GM23338 (cell line): ENCODE measurements around the gene ARL2BP. TPM values are rescaled to one million over a fixed set of nuclear protein-coding genes. Genes with fewer than 3 reads are reported as not detected.
A peak's percentile ranks its signal among the peaks of the same experiment; 100 is the strongest.

Experiments
- ATAC-seq: fragments of 200-7000 bp; cut with Tn5 transposase; 3 replicates; pipeline ENCODE4 v1.9.1; 2020
- DNase-seq: peaks from one replicate; pipeline ENCODE4 v3.0.0-alpha.2; 2015; ENCODE audit warnings: low spot score
- H2AFZ ChIP-seq: fragments of 200-600 bp; sonication (generic); 2 replicates; pipeline ENCODE4 v1.8.0; 2016; ENCODE audit warnings: antibody characterized with exemption, mild to moderate bottlenecking, moderate library complexity
- H3F3A ChIP-seq: fragments of 200-600 bp; sonication (generic); replicated peaks from 2 replicates; pipeline ENCODE4 v1.8.0; 2017; ENCODE audit warnings: antibody characterized with exemption, mixed run types, low read depth
- H3K27ac ChIP-seq: fragments of 200-600 bp; sonication (generic); 2 replicates; pipeline ENCODE4 v1.6.1; 2016; ENCODE audit warnings: low read depth
- H3K27me3 ChIP-seq: fragments of 200-600 bp; sonication (generic); 2 replicates; pipeline ENCODE4 v1.8.0; 2016; ENCODE audit warnings: mild to moderate bottlenecking, mixed run types, moderate library complexity; ENCODE audit not compliant: insufficient read depth
- H3K36me3 ChIP-seq: fragments of 200-600 bp; sonication (generic); 2 replicates; pipeline ENCODE4 v1.8.0; 2016; ENCODE audit warnings: mild to moderate bottlenecking; ENCODE audit not compliant: insufficient read depth
- H3K4me1 ChIP-seq: fragments of 200-600 bp; sonication (generic); 2 replicates; pipeline ENCODE4 v1.8.0; 2016; ENCODE audit warnings: mild to moderate bottlenecking, moderate library complexity; ENCODE audit not compliant: insufficient read depth
- H3K4me2 ChIP-seq: fragments of 200-600 bp; sonication (generic); 2 replicates; pipeline ENCODE4 v1.7.1; 2017; ENCODE audit warnings: mixed run types
- H3K4me3 ChIP-seq: fragments of 200-600 bp; sonication (generic); 2 replicates; pipeline ENCODE4 v1.6.1; 2016; ENCODE audit warnings: mixed run types
- H3K79me2 ChIP-seq: fragments of 200-600 bp; sonication (generic); replicated peaks from 2 replicates; pipeline ENCODE4 v1.8.0; 2017; ENCODE audit warnings: mild to moderate bottlenecking; ENCODE audit not compliant: insufficient read depth
- H3K9me2 ChIP-seq: fragments of 200-600 bp; sonication (generic); 2 replicates; pipeline ENCODE4 v1.8.0; 2017; ENCODE audit not compliant: insufficient read depth
- H4K20me1 ChIP-seq: fragments of 200-600 bp; sonication (generic); replicated peaks from 2 replicates; pipeline ENCODE4 v1.8.0; 2017; ENCODE audit warnings: mild to moderate bottlenecking; ENCODE audit not compliant: insufficient read depth
- H3K27ac Mint-ChIP-seq: 2 replicates; pipeline ENCODE4 v1.8.0; 2020; ENCODE audit warnings: inconsistent platforms, mild to moderate bottlenecking, moderate library complexity, mixed read lengths
- H3K27me3 Mint-ChIP-seq: 3 replicates; pipeline ENCODE4 v1.8.0; 2022; ENCODE audit warnings: low read depth, mild to moderate bottlenecking, moderate library complexity, mixed read lengths, inconsistent platforms; ENCODE audit not compliant: insufficient read depth, poor library complexity
- H3K36me3 Mint-ChIP-seq: 3 replicates; pipeline ENCODE4 v1.8.0; 2021; ENCODE audit warnings: low read depth, mild to moderate bottlenecking, inconsistent platforms, moderate library complexity, mixed read lengths
- H3K4me1 Mint-ChIP-seq: 3 replicates; pipeline ENCODE4 v1.8.0; 2020; ENCODE audit warnings: mild to moderate bottlenecking, inconsistent platforms, mixed read lengths
- H3K4me3 Mint-ChIP-seq: 3 replicates; pipeline ENCODE4 v1.8.0; 2021; ENCODE audit warnings: moderate library complexity, mild to moderate bottlenecking, inconsistent platforms, mixed read lengths
- H3K9me3 Mint-ChIP-seq: 3 replicates; pipeline ENCODE4 v1.8.0; 2020; ENCODE audit warnings: moderate library complexity, mild to moderate bottlenecking, inconsistent platforms, mixed read lengths
- CREB1 ChIP-seq: fragments of 250-450 bp; sonication (Bioruptor Pico); IDR thresholded peaks from 2 replicates; pipeline ENCODE4 v1.5.0; 2020; ENCODE audit warnings: low read depth, mild to moderate bottlenecking, moderate library complexity
- CTCF ChIP-seq, 2 experiments: fragments of 200-600 bp in 1 of 2; sonication (generic) in 1 of 2; conservative IDR thresholded peaks; 2 replicates each; pipeline versions ENCODE4 v1.5.1 to v1.6.1; 2016 to 2017; ENCODE audit warnings: antibody characterized with exemption in 2 of 2, low read depth in 2 of 2, mild to moderate bottlenecking in 2 of 2, moderate library complexity in 1 of 2
- EZH2phosphoT487 ChIP-seq: fragments of 200-600 bp; sonication (generic); IDR thresholded peaks from one replicate; pipeline ENCODE4 v1.8.1; 2018; ENCODE audit warnings: antibody characterized with exemption; ENCODE audit not compliant: unreplicated experiment
- POLR2AphosphoS5 ChIP-seq: IDR thresholded peaks from 2 replicates; pipeline ENCODE4 v1.6.1; 2016; ENCODE audit warnings: antibody characterized with exemption, low read depth
- ZNF114 ChIP-seq: fragments of 250-450 bp; sonication (Bioruptor Pico); IDR thresholded peaks from 2 replicates; pipeline ENCODE4 v1.5.0; 2020; ENCODE audit warnings: mild to moderate bottlenecking, moderate library complexity
- long read RNA-seq: library from polyadenylated mRNA; unstranded; transcript quantifications from one replicate; pipeline ENCODE4 v2.0.0, GENCODE V29; 2020; ENCODE audit not compliant: unreplicated experiment
- polyA plus RNA-seq: library from polyadenylated mRNA; unstranded; fragments of >200 nt; fragmentation: Nextera tagmentation; extraction: Ambion mirVana; gene quantifications from 2 replicates; pipeline ENCODE4 v1.2.1, GENCODE V29; 2016
- total RNA-seq: library from RNA; depleted of rRNA; stranded (reverse); fragments of >200 nt; shearing (Covaris generic); gene quantifications from 2 replicates; pipeline ENCODE4 v1.2.3, GENCODE V29; 2014; rRNA removed
- TF ChIP-seq, protein P1 (sequence below): IDR thresholded peaks from 2 replicates; pipeline ENCODE4 v1.6.1; 2016; ENCODE audit warnings: antibody characterized with exemption
- TF ChIP-seq, protein P2 (sequence below): fragments of 250-450 bp; sonication (Bioruptor Pico); IDR thresholded peaks from 2 replicates; pipeline ENCODE4 v1.5.0; 2020; ENCODE audit warnings: mild to moderate bottlenecking, moderate library complexity

ARL2BP gene
- total RNA-seq (13.2 and 13.4 TPM in 2 replicates), polyA plus RNA-seq (10.3 and 10.9 TPM in 2 replicates)
- long read RNA-seq, transcript ARL2BP-201 (6 exons, 2,130 nt), result major isoform, 7 of 9 reads
- long read RNA-seq, partial matches to known transcripts, result 1 of 9 reads
- long read RNA-seq, other reads (novel, unspliced or antisense), result 1 of 9 reads

DNA sequence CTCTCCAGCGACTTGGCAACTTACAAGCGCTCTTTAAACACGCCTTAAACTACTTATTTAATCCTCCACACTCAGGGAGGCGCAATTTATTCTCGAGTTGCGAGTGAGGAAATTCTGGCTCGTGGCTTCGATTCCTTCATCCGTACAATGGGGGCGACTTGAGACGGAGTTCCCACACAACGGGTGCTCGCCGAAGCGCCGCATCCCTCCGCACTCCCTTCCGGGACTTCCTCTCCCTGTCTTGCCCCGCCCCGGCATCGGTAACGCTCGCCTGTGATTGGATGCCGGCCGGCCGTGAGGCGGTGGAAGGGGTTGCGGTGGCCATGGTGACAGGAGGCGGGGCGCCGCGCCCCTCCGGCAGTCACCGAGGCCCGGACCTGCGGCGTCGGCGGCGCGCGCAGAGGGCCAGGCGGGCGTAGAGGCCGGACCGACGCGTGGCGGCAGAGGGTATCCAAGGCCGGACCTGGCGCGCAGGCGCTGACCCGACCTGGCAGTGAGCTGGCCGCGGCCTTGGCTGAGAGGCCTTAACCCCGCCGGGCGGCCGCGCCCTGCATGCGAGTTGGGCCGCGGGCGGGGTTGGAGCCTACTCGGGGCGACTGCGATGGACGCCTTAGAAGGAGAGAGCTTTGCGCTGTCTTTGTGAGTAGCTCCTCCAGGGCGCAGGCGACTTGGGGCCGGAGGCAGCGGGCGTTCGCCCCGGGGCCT, at the start of gene ARL2BP:
Gene ARL2BP (plus strand): TSS at position 493 of the 705 bp plus-strand sequence. CDS start 109 bp downstream, at position 602.
- peaks cover 5% of the 10 kb centered on the region; the same call in 1 of the 2 replicates for H3F3A ChIP-seq
- no peaks in the 10 kb centered on the region for H3K79me2 ChIP-seq
- H3K9me2 ChIP-seq, result no peaks in the 10 kb centered on the region
- Mint-ChIP-seq H3K4me1 (peaks cover 6% of the 10 kb centered on the region), H3K9me3 (no peaks in the 10 kb centered on the region), H3K27ac (peak within 1 kb of the TSS; percentile 92), H3K27me3 (peaks cover 20% of the 10 kb centered on the region), H3K36me3 (no peaks in the 10 kb centered on the region; the same call in 2 of the 3 replicates), H3K4me3 (peak within 1 kb of the TSS; percentile 89)
- peak; percentile 99 for DNase-seq
- peak within 1 kb of the TSS; percentile 99 for H2AFZ ChIP-seq
- H3K4me3 ChIP-seq, result peak within 1 kb of the TSS; percentile 87
- peak within 1 kb of the TSS; percentile 95 for H3K4me2 ChIP-seq
- peaks cover 8% of the 10 kb centered on the region; the same call in 1 of the 2 replicates for H3K4me1 ChIP-seq
- ATAC-seq, result peak; percentile 94
- H3K36me3 ChIP-seq, result no peaks in the 10 kb centered on the region; the same call in 1 of the 2 replicates
- no peaks in the 10 kb centered on the region for H4K20me1 ChIP-seq
- H3K27me3 ChIP-seq, result no peaks in the 10 kb centered on the region
- peak within 1 kb of the TSS; percentile 55; the same call in 1 of the 2 replicates for H3K27ac ChIP-seq
- TF ChIP-seq, protein P1, sequence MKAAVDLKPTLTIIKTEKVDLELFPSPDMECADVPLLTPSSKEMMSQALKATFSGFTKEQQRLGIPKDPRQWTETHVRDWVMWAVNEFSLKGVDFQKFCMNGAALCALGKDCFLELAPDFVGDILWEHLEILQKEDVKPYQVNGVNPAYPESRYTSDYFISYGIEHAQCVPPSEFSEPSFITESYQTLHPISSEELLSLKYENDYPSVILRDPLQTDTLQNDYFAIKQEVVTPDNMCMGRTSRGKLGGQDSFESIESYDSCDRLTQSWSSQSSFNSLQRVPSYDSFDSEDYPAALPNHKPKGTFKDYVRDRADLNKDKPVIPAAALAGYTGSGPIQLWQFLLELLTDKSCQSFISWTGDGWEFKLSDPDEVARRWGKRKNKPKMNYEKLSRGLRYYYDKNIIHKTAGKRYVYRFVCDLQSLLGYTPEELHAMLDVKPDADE, result no peak
- TF ChIP-seq CREB1 (no peak), ZNF114 (no peak), POLR2AphosphoS5 (peak; percentile 84), CTCF (conservative IDR thresholded peaks at IDR 0.05; ENCODE audit: low read depth in 2 of 2) (peak in 1 of 2 experiments; percentile 18; a peak in 1 of 4 replicates), EZH2phosphoT487 (no peak)
- TF ChIP-seq, protein P2, sequence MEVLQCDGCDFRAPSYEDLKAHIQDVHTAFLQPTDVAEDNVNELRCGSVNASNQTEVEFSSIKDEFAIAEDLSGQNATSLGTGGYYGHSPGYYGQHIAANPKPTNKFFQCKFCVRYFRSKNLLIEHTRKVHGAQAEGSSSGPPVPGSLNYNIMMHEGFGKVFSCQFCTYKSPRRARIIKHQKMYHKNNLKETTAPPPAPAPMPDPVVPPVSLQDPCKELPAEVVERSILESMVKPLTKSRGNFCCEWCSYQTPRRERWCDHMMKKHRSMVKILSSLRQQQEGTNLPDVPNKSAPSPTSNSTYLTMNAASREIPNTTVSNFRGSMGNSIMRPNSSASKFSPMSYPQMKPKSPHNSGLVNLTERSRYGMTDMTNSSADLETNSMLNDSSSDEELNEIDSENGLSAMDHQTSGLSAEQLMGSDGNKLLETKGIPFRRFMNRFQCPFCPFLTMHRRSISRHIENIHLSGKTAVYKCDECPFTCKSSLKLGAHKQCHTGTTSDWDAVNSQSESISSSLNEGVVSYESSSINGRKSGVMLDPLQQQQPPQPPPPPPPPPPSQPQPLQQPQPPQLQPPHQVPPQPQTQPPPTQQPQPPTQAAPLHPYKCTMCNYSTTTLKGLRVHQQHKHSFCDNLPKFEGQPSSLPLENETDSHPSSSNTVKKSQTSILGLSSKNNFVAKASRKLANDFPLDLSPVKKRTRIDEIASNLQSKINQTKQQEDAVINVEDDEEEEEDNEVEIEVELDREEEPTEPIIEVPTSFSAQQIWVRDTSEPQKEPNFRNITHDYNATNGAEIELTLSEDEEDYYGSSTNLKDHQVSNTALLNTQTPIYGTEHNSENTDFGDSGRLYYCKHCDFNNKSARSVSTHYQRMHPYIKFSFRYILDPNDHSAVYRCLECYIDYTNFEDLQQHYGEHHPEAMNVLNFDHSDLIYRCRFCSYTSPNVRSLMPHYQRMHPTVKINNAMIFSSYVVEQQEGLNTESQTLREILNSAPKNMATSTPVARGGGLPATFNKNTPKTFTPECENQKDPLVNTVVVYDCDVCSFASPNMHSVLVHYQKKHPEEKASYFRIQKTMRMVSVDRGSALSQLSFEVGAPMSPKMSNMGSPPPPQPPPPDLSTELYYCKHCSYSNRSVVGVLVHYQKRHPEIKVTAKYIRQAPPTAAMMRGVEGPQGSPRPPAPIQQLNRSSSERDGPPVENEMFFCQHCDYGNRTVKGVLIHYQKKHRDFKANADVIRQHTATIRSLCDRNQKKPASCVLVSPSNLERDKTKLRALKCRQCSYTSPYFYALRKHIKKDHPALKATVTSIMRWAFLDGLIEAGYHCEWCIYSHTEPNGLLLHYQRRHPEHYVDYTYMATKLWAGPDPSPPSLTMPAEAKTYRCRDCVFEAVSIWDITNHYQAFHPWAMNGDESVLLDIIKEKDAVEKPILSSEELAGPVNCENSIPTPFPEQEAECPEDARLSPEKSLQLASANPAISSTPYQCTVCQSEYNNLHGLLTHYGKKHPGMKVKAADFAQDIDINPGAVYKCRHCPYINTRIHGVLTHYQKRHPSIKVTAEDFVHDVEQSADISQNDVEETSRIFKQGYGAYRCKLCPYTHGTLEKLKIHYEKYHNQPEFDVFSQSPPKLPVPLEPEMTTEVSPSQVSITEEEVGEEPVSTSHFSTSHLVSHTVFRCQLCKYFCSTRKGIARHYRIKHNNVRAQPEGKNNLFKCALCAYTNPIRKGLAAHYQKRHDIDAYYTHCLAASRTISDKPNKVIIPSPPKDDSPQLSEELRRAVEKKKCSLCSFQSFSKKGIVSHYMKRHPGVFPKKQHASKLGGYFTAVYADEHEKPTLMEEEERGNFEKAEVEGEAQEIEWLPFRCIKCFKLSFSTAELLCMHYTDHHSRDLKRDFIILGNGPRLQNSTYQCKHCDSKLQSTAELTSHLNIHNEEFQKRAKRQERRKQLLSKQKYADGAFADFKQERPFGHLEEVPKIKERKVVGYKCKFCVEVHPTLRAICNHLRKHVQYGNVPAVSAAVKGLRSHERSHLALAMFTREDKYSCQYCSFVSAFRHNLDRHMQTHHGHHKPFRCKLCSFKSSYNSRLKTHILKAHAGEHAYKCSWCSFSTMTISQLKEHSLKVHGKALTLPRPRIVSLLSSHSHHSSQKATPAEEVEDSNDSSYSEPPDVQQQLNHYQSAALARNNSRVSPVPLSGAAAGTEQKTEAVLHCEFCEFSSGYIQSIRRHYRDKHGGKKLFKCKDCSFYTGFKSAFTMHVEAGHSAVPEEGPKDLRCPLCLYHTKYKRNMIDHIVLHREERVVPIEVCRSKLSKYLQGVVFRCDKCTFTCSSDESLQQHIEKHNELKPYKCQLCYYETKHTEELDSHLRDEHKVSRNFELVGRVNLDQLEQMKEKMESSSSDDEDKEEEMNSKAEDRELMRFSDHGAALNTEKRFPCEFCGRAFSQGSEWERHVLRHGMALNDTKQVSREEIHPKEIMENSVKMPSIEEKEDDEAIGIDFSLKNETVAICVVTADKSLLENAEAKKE, result no peak
